LNCAP (cell line): ENCODE measurements around the gene DDX11.

Experiments
- TF ChIP-seq, protein P1 (sequence below): fragments of 450-650 bp; IDR thresholded peaks from 2 replicates; pipeline ENCODE4 v1.5.1; 2017; ENCODE audit warnings: mild to moderate bottlenecking

The DDX11 gene

DNA sequence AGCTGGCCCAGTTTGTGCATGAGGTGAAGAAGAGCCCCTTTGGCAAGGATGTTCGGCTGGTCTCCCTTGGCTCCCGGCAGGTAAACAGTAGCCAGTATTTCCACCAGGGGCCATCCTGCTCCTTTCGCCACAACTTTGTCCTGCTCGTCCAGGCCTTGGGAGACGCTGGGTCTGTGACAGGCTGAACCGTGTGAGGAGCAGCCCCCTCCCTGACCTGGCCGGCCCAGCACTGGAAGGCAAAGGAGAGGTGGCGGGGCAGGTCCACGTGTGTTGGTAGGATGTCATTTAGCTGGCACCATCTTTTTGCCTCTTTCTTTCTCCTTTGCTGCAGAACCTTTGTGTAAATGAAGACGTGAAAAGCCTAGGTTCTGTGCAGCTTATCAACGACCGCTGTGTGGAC is 15.4 kb downstream of the DDX11 start:
- TF ChIP-seq, protein P1, sequence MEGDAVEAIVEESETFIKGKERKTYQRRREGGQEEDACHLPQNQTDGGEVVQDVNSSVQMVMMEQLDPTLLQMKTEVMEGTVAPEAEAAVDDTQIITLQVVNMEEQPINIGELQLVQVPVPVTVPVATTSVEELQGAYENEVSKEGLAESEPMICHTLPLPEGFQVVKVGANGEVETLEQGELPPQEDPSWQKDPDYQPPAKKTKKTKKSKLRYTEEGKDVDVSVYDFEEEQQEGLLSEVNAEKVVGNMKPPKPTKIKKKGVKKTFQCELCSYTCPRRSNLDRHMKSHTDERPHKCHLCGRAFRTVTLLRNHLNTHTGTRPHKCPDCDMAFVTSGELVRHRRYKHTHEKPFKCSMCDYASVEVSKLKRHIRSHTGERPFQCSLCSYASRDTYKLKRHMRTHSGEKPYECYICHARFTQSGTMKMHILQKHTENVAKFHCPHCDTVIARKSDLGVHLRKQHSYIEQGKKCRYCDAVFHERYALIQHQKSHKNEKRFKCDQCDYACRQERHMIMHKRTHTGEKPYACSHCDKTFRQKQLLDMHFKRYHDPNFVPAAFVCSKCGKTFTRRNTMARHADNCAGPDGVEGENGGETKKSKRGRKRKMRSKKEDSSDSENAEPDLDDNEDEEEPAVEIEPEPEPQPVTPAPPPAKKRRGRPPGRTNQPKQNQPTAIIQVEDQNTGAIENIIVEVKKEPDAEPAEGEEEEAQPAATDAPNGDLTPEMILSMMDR = no peak

DNA sequence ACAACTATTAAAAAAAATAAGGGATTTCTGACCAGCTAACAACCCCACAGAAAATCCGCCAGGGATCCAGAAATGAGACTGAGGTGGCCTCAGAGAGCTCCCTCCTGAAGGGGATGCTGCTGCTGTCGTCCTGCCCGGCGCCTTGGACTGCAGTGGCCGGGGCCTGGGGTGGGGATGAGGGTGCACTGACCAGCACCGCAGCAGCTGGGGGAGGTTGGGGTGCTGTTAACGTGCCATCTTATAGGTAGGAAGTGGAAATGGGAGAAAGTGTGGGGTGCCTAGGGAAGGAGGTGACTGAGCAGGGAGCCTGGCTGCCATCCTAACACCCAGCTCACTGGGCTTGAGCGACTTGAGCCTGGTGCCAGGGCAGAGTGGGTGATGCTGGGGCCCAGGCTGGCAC is 32.0 kb downstream of the DDX11 start:
- TF ChIP-seq, protein P1 = no peak

DNA sequence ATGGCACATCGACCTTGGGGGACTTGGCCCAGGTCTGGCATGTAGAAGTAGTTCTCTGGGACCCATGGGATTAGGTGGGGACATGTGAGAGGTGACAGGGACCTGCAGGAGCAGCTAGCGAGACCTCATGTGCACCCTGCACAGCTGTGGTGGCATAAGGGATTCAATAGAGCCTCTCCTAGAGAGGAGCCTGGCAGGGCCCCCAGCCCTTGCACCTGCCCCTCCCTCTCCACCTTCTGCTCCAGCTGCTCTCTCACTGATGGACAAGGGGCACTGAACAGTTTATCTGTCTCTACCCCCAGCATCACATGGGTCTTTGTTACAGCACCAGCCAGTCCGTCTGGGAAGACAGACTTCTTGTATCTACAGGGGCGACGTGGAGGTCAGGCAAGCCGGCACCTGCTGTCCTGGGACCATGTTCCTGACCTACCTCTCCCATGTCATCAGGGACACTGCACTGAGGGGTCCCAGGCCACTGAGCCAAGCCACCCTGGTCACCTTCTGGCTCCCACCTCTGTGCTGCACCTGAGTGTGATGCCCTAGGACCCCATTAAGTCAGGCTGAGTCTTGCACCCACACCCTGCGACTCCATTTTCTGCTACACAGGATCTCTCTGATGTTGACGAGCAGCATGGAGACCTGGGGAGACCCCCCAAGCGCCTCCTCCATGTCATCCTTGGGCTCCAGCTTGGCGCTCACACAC is 32.6 kb downstream of the DDX11 start:
- TF ChIP-seq, protein P1 = no peak

DNA sequence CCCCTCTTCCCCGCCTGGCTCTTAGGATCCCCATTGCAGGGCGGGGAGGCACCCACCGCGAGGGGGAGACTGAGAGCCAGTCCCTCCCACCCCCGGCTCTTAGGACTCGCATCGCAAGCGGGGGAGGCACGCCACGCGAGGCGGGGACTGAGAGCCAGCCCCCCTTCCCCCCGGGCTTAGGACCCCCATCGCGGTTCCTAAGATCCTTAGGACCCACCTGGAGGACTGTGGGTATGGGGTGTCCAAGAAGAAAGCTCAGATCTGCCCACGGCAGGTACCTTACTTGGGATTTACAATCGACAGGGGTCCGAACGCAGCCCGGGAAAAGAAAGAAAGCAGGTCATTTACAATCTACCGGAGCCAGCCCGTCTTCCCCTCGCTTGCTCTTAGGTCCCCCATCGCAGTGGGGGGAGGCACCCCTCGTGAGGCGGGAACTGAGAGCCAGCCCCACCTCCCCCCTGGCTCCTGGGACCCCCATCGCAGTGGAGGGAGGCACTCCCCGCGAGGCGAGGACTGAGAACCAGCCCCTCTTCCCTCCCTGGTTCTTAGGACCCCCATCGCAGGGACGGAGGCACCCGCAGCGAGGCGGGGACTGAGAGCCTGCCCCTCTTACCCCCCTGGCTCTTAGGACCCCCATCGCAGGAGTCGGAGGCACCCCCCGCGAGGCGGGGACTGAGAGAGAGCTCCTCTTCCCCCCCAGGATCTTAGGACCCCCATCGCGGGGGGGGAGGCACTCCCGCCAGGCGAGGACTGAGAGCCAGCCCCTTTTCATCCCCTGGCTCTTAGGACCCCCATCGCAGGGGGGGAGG is 43.7 kb downstream of the DDX11 start:
- TF ChIP-seq, protein P1 = peak; percentile 63

DNA sequence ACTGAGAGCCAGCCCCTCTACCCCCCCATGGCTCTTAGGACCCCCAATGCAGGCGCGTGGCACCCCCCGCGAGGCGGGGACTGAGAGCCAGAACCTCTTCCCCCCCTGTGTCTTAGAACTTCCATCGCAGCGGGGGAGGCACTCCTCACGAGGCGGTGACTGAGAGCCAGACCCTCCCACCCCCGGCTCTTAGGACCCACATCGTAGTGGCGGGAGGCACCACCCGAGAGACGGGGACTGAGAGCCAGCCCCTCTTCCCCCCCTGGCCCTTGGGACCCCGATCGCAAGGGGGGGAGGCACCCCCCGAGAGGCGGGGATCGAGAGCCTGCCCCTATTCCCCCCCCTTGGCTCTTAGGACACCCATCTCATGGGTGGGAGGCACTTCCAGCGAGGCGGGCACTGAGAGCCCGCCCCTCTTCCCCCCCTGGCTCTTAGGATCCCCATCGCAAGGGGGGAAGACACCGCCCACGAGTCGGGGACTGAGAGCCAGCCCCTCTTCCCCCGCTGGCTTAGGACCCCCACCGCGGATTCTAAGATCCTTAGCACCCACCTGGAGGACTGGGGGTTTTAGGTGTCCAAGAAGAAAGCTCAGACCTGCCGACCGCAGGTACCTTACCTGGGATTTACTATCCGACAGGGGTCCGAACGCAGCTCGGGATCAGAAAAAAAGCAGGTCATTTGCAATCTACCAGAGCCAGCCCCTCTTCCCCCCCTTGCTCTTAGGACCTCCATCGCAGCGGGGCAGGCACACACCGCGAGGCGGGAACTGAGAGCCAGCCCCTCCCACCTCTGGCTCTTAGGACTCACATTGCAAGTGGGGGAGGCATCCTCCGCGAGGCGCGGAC is 44.9 kb downstream of the DDX11 start:
- TF ChIP-seq, protein P1 = no peak

DNA sequence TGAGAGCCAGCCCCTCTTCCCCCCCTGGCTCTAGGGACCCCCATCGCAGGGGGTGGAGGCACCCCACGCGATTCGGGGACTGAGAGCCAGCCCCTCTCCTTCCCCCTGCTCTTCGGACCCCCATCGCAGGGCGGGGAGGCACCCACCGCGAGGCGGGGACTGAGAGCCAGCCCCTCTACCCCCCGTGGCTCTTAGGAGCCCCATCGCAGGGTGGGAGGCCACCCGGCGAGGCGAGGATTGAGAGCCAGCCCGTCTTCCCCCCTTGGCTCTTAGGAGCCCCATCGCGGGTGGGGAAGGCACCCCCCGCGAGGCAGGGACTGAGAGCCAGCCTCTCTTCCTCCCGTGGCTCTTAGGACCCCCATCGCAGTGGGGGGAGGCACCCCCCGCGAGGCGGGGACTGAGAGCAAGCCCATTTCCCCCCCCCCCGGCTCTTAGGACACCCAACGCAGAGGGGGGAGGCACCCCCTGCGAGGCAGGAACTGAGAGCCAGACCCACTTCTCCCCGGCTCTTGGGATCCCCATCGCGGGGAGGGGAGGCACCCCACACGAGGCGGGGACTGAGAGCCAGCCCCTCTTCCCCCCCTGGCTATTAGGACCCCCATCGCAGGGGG is 45.6 kb downstream of the DDX11 start:
- TF ChIP-seq, protein P1 = no peak

DNA sequence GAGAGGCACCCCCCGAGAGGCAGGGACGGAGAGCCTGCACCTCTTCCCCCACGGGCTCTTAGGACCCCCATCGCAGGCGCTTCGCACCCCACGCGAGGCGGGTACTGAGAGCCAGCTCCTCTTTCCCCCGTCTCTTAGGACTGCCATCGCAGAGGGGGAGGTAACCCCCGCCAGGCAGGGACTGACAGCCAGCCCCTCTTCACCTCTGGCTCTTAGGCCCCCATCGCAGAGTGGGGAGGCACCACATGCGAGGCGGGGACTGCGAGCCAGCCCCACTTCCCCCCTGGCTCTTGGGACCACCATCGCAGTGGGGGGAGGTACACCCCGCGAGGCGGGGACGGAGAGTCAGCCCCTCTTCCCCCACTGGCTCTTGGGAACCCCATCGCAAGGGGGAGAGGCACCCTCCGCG is 46.1 kb downstream of the DDX11 start:
- TF ChIP-seq, protein P1 = no peak
